HG03342 (cell line): Measurements from ENCODE around the gene TRIM51G.
"Not testable (repeated sequence)": the region's sequence is repeated elsewhere in the genome, so short reads cannot be mapped to it uniquely, and the experiment has no call there.

Experiments
- ATAC-seq: cut with Tn5 transposase; IDR thresholded peaks from one replicate; pipeline ENCODE4 v1.9.1; 2021; ENCODE audit warnings: mild to moderate bottlenecking, moderate library complexity; ENCODE audit not compliant: unreplicated experiment

TRIM51G gene

GRCh38 chr11:48983785-48984184 lies at the start of gene TRIM51G:
Gene TRIM51G (minus strand): TSS chr11:48983885. CDS start chr11:48981695, 2,190 bp downstream.
- ATAC-seq: not testable (repeated sequence)

GRCh38 chr11:49028523-49028922 lies 44.8 kb upstream of the TRIM51G start, which contains the start of gene TRIM49B:
Gene TRIM49B (plus strand): TSS chr11:49028823. CDS start chr11:49031600, 2,777 bp downstream.
- ATAC-seq: not testable (repeated sequence)

- ATAC-seq: not testable (repeated sequence)
Observed at GRCh38 chr11:48968592-48968991, 15.1 kb downstream of the TRIM51G start.

GRCh38 chr11:48955315-48956049 lies 28.2 kb downstream of the TRIM51G start:
- ATAC-seq: not testable (repeated sequence)

GRCh38 chr11:48945796-48946195 lies 37.9 kb downstream of the TRIM51G start:
- not testable (repeated sequence) for ATAC-seq
